ENCODE results near the gene GHRH.

Gene GHRH

GRCh38 chr20:37261714-37262113 lies at the start of gene GHRH:
Gene GHRH (minus strand): TSS chr20:37261814. CDS start chr20:37256889, 4,925 bp downstream.
- DNase-seq (ENCODE audit: low spot score): no peak

GRCh38 chr20:37310951-37311350 lies 49.3 kb upstream of the GHRH start:
- DNase-seq (ENCODE audit: low spot score): no peak

- DNase-seq (ENCODE audit: low spot score): no peak
Observed at GRCh38 chr20:37309936-37310590, 48.4 kb upstream of the GHRH start.

DNA sequence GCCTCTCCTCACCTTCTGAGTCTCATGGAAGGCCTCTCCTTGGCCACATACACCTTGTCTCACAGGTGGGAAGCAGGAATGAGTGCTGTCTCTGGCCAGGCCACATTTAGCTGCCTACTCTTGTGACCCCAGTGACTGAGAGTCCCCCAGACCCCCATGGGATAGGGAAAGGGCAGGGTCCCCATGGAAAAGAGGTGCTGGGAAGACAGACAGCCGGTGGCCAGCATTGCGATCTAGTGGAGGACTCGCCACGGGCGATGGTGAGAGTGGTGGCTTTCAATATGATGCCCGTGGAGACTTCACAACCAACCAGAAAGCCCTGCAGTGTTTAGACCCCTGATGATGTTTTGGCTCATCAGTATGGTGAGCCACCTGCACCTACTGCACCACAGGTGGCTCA lies 47.7 kb upstream of the GHRH start:
- DNase-seq (ENCODE audit: low spot score): no peak

- DNase-seq (ENCODE audit: low spot score): no peak
Observed at GRCh38 chr20:37308086-37309050, 46.8 kb upstream of the GHRH start.

DNA sequence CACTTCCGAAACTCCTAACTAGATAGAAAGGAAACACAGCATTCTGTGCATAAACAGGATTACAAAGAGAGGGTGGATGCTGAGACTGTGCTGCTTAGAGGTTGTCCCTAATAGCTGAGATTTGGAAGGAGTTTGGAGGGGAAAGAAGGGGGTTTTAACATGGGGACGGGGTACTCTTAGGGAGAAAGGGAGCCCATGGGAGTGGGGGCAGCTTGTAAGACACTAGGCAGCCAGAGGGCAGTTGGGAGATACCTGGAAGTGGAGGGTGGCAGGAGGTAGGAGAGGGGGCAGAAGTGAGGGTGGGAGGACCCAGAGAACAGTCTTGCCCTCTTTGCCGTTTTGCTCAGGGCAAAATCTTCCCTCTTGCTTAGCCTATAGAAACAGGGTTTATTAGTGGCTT lies 44.2 kb upstream of the GHRH start:
- no peak for DNase-seq (ENCODE audit: low spot score)

GRCh38 chr20:37305079-37305478 lies 43.5 kb upstream of the GHRH start:
- DNase-seq (ENCODE audit: low spot score): no peak

DNA sequence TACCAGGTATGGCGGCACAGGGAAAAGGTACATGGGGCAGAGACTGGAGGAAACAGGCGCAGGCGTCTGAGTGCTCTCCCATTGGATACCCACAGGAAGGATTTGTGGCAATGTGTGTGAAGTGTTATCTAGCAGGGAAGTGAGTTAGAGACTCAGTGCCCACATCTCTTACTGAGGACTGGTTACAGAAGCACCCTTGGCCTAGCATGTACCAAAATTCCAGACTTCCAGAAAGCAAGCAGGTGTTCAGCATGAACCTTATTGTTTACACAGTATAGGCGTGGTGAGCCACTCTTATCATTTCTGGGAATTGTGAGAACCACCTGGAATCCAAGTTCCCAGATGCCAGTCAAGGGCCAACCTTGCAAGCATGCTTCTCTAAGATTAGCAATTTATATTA lies 42.0 kb upstream of the GHRH start:
- DNase-seq (ENCODE audit: low spot score): no peak

- DNase-seq (ENCODE audit: low spot score): no peak
Observed at GRCh38 chr20:37302981-37303380, 41.4 kb upstream of the GHRH start.

GRCh38 chr20:37301558-37301957 lies 39.9 kb upstream of the GHRH start:
- no peak for DNase-seq (ENCODE audit: low spot score)

- no peak for DNase-seq (ENCODE audit: low spot score)
Observed at GRCh38 chr20:37301120-37301519, 39.5 kb upstream of the GHRH start.

GRCh38 chr20:37299718-37300528 lies 38.3 kb upstream of the GHRH start:
- DNase-seq (ENCODE audit: low spot score): no peak

DNA sequence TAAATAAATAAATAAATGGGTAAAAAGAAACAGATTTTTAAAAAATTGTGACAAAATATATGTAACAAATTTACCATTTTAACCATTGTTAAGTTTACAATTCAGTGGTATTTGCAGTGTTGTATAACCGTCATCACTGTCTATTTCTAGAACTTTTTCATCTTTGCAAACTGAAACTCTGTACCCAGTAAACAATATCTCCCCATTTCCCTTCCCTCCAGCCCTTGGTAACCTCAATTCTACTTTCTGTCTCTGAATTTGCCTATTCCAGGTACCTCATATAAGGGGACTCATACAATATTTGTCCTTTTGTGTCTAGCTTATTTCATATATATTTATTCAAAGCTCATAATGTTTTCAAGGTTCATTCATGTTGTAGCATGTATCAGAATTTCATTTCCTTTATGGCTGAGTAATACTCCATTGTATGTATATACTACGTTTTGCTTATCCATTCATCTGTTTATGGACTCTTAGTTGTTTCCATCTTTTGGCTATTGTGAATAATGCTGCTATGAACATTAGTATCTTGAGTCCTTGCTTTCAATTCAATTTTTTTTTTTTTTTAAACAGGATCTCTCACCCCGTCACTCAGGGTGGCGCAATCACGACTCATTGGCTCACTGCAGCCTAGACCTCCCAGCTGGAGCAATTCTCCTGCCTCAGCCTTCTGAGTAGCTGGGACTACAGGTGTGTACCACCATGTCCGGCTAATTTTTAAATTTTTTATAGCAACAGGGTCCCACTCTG lies 36.8 kb upstream of the GHRH start:
- no peak for DNase-seq (ENCODE audit: low spot score)

DNA sequence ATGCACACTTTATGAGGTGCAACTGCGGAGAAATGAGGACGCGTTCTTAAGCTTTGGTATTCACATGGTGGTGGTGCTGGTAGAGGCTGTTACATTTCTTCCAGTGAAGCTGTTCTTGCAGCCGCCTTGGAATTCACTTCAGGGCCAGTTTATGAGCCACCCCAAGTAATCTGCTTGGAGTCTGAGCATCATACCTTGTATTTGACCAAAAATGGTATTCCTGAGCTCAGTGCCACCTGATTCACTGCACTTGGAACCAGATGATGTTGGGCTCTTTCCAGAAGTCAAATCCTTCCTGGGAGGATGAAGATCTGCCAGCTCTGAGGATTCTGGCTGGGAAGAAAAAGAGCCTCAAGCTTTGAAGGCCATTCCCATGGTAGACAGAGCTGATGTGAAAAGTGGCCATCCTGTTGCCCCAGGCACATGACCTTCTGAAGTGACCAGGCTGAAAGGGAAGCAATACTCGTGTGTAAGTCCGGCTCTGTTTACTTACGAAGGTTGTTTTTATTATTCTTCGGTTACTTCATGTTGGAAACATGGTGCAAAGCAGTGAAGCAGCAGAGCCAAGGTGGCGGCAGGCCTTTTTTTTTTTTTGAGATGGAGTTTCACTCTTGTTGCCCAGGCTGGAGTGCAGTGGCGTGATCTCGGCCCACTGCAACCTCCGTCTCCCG lies 35.6 kb upstream of the GHRH start:
- DNase-seq (ENCODE audit: low spot score): no peak

GRCh38 chr20:37296371-37296770 lies 34.8 kb upstream of the GHRH start:
- DNase-seq (ENCODE audit: low spot score): no peak

- DNase-seq (ENCODE audit: low spot score): no peak
Observed at GRCh38 chr20:37295595-37295994, 34.0 kb upstream of the GHRH start.

- no peak for DNase-seq (ENCODE audit: low spot score)
Observed at GRCh38 chr20:37295001-37295400, 33.4 kb upstream of the GHRH start.

DNA sequence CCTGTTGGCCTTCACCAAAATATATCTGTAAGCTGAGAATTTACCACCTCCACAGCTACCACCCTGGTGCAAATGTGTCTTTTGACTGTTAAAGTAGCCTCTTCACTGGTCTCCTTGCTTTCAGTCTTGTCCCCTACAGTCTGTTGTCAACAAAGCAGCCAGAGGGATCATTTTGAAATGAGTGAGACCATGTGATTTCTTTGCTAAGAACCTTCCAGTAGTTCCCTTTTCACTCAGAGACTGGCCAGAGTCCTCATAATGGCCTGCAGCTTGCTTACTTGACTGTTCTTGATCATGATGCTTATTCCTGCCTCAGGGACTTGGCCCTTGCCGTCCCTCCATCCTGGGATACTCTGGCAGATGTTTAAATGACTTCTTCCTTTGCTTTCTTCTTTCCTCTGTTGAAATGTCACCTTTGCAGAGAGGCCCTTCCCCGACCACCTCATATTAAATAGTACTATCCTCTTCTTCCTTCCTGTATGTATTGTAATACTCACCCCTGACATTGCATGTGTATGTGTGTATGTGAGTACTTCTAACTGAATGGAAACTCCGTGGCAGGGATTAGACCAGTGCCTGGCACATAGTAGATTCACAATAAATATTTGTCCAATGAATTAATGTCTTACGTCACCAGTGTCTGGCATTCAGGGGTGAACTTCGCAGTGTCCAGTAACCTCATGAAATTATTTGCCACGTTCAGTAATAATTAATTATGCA lies 32.8 kb upstream of the GHRH start:
- no peak for DNase-seq (ENCODE audit: low spot score)

- no peak for DNase-seq (ENCODE audit: low spot score)
Observed at GRCh38 chr20:37293301-37293943, 31.8 kb upstream of the GHRH start.

- no peak for DNase-seq (ENCODE audit: low spot score)
Observed at GRCh38 chr20:37291724-37292126, 30.1 kb upstream of the GHRH start.
